Fibroblast of peridontal ligament (primary cell): ENCODE data around the gene CRAT.

Experiments
- DNase-seq: peaks from one replicate; pipeline ENCODE4 v3.0.0-alpha.2; 2010; ENCODE audit errors: extremely low read depth

The CRAT gene

DNA sequence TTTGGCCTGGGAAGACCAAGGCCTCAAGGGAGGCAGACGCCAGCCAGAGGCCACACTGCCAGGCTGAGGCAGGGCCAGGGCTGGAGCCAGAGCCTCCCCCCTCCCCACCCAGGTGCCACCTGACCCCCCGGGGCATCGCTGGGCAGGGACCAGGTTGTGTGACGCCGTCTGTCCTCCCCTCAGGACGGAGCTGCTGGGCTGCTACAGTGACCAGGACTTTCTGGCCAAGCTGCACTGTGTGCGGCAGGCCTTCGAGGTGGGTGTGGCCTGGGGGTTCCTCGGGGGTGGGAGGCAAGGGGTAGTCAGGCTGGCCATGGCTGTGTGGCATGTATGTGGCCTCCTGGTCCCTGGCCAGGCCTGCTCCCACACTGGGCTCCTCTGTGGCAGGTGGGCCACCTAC lies 47.5 kb downstream of the CRAT start:
- DNase-seq, result no peak

GRCh38 chr9:129060991-129061390 lies 49.6 kb downstream of the CRAT start:
- no peak for DNase-seq

DNA sequence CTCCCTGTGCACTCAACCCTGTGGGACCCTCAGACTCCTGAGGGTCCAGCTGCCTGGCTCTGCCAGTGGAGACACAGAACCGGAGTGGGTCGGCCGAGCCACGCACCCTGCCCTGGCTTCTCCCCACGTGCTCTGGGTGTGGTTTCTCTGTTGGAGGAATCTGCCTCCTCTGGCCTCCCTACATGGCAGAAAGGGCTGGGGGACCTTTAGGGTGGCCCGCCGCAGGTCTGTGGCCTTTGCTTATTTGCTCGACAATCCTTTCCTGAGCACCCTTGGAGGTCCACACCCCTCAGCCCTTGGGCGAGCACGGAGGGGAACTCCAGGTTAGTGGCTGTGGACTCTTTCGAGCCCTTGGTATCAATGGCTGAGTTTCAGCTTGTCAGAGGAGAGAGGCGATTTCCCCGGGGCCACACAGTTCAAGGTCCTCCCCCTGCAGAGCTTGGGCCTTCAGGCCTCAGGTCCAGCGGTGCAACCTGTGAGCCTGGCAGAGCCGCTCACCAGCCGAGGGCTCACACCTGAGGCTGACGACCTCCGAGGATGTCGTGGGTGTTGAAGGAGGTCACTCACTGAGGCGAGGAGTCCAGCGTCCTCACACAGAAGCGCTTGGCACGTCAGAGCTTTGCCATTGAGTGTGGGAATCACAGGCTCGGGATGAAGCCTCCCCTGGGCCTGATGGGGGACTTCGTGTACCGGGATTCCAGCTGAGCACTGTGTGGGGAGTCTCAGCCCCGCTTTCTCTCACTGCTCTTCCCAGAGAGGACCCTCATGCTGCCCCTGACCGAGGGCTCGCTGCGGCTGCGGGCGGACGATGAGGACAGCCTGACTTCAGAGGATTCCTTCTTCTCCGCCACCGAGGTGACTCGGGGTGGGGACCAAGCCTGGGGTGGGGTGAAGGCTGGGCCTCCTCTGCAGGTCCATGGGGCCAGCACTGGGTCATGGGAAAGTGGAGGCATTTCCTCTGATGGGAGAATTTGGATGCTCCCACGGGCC lies 50.5 kb downstream of the CRAT start:
- no peak for DNase-seq

DNA sequence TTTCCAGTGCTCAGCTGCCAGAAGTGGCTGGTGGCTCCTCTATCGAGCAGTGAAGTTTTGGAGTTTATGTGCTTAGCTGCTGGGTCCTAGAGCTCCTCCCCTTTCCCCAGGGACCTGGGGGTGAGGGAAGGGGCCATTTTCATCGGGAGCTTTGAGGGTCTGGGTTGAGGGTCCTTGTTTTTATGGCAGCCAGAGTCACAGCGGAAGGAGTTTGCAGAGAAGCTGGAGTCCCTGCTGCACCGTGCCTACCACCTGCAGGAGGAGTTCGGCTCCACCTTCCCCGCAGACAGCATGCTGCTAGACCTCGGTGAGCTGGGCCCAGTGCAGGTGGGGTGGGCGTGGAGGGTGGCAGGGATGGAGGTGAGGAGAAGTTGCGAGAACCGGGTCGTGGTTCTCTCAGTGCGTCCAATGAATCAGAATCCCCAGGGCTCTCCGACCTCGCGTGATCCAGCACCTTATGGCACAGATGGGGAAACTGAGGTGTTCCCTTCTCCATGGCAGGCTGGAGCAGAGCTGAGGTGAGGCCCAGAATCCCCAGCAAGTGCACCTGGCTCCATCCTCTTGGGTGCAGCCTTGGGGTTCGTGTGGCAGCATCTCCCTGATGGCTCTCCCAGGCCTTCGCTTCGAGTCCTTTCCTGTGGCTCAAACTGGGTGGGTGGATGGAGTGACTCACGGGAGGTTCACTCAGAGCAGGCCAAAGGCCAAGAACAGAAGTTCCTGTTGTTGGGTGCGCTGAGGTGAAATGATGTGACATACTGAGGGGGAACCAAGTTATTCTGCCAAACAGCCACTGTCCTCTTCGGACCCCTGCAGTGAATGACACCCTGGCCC lies 51.4 kb downstream of the CRAT start:
- DNase-seq, result no peak

DNA sequence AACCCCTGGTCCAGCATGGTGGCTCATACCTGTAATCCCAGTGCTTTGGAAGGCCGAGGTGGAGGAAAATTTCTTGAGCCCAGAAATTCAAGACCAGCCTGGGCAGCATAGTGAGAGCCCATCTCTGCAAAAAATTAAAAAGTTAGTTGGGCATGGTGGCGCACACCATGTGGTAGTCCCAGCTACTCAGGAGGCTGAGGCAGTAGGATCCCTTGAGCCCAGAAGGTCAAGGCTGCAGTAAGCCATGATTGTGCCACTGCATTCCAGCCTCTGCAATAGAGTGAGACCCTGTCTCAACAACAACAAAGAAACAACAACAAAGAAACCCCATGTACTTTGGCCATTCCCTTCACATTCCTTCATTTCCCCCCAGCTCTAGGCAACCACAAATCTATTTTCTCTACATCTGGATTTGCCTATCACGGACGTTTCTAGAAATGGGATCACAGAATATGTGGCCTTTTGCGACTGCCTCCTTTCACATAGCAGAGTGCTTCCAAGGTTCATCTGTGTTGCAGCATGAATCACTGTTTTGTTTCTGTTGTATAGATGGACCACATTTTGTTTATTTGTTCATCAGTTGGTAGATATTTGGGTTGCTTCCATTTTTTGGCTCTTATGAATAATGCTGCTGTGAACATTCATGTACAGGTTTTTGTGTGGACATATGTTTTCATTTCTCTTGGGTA lies 56.3 kb downstream of the CRAT start:
- DNase-seq, result peak; percentile 27

GRCh38 chr9:129053020-129053419 lies 57.6 kb downstream of the CRAT start:
- DNase-seq, result no peak

- DNase-seq, result no peak
These were observed 58.0 kb downstream of the CRAT start for GRCh38 chr9:129052592-129052991.
